Measurements from ENCODE around the gene ABTB2.

ABTB2 gene

DNA sequence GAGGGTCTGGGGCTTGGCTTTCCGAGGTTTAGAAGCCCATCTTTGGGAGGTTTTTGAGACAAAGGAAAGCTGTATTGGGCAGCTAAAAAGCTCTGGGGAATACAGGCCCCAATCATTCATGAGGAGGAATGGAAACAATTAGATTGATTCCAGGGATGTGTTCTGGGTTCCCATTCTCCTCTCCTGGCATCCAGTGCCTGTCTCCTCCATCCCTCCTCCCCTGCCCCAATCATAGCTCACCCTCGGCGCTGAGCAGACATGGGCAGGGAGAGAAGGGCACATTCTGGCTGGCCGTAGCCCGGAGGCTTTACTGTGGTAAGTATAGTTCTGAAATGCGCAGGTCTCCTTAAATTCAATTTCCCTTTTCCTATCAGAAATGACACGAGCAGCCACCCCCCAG is 42.4 kb downstream of the ABTB2 start:
- no peak for DNase-seq (ENCODE audit: extremely low read depth, low read depth)
- H3K4me3 ChIP-seq (replicated peaks; ENCODE audit: low read depth, low read length), result no peak overlapping the region
- TF ChIP-seq, protein P1, sequence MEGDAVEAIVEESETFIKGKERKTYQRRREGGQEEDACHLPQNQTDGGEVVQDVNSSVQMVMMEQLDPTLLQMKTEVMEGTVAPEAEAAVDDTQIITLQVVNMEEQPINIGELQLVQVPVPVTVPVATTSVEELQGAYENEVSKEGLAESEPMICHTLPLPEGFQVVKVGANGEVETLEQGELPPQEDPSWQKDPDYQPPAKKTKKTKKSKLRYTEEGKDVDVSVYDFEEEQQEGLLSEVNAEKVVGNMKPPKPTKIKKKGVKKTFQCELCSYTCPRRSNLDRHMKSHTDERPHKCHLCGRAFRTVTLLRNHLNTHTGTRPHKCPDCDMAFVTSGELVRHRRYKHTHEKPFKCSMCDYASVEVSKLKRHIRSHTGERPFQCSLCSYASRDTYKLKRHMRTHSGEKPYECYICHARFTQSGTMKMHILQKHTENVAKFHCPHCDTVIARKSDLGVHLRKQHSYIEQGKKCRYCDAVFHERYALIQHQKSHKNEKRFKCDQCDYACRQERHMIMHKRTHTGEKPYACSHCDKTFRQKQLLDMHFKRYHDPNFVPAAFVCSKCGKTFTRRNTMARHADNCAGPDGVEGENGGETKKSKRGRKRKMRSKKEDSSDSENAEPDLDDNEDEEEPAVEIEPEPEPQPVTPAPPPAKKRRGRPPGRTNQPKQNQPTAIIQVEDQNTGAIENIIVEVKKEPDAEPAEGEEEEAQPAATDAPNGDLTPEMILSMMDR (IDR thresholded peaks at IDR 0.05; ENCODE audit: low read depth, low read length, missing control alignments), result no peak

DNA sequence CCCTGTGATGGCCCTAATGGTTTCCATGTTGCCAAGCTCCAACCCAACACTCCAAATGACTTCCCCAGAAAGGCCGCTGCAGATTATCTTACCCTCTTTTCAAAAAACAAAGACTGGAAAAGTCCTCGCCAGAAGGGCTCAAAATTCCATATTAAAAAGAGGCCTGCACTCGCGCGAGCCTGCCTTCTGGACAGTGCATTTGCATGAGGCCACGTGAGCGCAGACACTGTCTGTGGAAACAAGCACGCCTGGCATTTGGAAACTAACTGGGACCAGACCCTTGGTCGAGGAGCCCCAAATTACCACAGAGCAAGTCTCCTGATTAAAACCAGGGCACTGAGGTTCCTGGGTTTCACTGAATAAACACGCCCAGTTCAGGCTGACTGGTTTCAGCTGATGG is 42.9 kb downstream of the ABTB2 start:
- TF ChIP-seq, protein P1 (IDR thresholded peaks at IDR 0.05; ENCODE audit: low read depth, low read length, missing control alignments), result no peak
- H3K4me3 ChIP-seq (replicated peaks; ENCODE audit: low read depth, low read length), result no peak overlapping the region
- DNase-seq (ENCODE audit: extremely low read depth, low read depth), result no peak

DNA sequence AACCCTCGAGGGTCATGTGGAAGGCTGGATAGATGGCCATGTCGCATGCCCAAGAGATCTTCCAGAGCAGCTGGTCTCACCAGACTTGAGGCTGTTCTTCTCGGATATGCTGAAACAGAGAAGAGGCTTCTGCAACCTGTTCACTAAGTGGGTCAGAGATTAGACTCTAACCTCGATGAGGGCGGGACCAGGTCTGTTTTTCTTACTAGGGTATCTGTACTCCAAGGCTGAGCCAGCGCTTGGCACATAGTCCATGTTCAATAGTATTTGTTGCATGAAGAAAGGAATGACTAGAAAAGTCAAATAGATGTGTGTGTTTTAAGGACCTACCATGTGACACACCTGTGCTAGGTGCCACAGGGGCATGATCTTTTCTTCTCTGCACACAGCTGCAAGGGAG is 43.6 kb downstream of the ABTB2 start:
- no peak overlapping the region for H3K4me3 ChIP-seq (replicated peaks; ENCODE audit: low read depth, low read length)
- DNase-seq (ENCODE audit: extremely low read depth, low read depth), result no peak
- TF ChIP-seq, protein P1 (IDR thresholded peaks at IDR 0.05; ENCODE audit: low read depth, low read length, missing control alignments), result no peak

DNA sequence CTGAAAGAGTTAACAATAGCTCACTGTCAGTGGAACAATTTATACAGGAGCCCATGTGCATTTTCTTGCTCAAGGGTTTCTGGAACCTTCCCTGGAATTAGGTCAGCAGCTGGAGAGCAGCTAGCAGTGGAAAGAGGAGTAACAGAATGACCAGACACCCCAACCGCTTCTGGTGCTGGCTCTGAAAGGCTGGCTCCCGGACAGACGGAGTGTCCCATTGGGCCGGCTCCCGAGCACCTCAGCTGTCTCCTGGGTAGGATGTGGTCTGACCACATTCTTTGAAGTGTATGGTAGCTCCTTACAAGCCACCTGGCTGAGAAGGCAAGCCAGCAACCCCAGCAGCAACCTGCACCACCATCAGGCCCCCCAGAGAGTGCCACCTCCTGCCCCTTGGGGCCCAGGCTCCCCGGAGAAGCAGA is 44.7 kb downstream of the ABTB2 start:
- DNase-seq (ENCODE audit: extremely low read depth, low read depth), result no peak
- TF ChIP-seq, protein P1 (IDR thresholded peaks at IDR 0.05; ENCODE audit: low read depth, low read length, missing control alignments), result no peak
- no peak overlapping the region for H3K4me3 ChIP-seq (replicated peaks; ENCODE audit: low read depth, low read length)

DNA sequence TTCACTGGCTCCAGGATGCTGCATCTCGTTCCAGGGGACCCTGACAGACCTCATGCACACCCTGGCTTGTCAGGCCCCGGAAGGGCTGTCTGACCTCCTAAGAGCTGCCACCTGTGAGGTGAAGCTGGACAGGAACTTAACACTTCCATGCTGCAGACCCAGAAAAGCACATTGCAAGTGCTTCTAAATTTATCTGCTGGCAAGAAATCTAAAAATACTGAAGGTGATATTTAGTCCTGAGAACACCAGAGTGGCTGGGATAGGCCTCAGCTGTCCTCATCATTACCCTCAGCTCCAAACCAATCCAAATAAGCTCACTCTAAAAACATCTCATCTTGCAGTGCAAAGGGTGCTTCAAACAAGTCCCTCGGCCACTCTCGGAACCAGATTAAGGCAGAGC is 46.7 kb downstream of the ABTB2 start:
- TF ChIP-seq, protein P1 (IDR thresholded peaks at IDR 0.05; ENCODE audit: low read depth, low read length, missing control alignments), result no peak
- DNase-seq (ENCODE audit: extremely low read depth, low read depth), result no peak
- no peak overlapping the region for H3K4me3 ChIP-seq (replicated peaks; ENCODE audit: low read depth, low read length)

DNA sequence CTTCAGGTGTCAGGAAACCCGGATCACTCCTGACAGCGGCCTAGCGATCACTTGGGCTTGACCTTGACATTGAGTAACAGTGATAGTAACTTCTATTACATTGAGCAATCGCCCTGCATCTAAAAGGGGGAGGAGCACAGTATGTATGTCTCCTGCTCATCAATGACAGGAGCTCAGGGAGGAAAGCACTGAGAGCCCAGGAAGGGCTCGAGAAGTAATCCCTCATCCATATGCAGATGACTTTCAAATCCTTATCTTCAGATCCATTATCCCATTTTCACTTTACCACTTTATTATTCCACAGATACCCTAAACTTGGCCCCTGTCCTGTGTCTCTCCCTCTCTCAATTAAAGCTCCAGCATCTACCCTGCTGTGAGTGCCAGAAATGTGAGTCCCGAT is 47.8 kb downstream of the ABTB2 start:
- TF ChIP-seq, protein P1 (IDR thresholded peaks at IDR 0.05; ENCODE audit: low read depth, low read length, missing control alignments), result no peak
- DNase-seq (ENCODE audit: extremely low read depth, low read depth), result no peak
- H3K4me3 ChIP-seq (replicated peaks; ENCODE audit: low read depth, low read length), result no peak overlapping the region

DNA sequence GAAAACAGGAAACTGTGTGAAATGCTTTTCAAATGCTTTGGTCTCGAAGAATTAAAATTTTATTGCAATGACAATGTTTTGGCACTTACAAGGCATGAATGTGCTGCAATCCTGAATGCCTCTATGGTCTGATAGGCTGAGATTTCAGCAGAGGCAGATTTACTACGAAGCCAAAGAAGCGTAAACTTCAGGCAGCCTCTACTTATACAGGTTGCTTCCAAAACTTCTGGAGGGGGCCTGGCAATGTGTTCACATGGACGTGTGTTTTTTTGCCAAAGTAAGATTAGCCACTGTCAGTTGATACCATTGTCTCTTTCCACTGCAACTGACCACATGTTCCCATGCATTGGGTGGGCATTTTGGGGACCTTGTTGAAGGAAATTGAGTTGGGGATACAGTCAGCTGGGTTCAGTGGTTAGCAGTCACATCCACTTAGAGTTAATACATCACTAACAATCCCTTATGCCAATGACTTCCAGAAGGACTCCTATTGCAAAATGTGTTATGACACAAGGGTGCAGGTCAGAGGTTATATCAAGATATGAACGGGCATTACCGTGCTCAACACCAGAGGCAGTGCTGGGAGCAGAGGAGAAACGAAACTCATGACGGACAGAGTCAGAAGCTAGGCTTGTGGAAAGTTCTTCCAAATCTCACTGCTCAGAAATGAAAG is 48.8 kb downstream of the ABTB2 start:
- DNase-seq (ENCODE audit: extremely low read depth, low read depth), result no peak
- H3K4me3 ChIP-seq (replicated peaks; ENCODE audit: low read depth, low read length), result no peak overlapping the region
- TF ChIP-seq, protein P1 (IDR thresholded peaks at IDR 0.05; ENCODE audit: low read depth, low read length, missing control alignments), result no peak

Data from HFF-Myc (cell line).